ENCODE results near the gene ODAM. TPM values are rescaled to one million over a fixed set of nuclear protein-coding genes. Genes with fewer than 3 reads are reported as not detected.

Gene ODAM
- total and polyA plus RNA-seq, 2 of the 8 experiments (the other 6 are each of a cell fraction or from before 2014, with no cell fraction given) = 0.21 TPM; not detected in 1

GRCh38 chr4:70236125-70236524 lies 40.6 kb downstream of the ODAM start:
- Histone ChIP-seq H3K56ac (replicated peaks; ENCODE audit: insufficient read length, low read depth, low read length) (no peak overlapping the region), H3K9me3 (ENCODE audit: insufficient read depth in 2 of 2, low read depth in 1 of 2, low read length in 1 of 2) (no peaks in the 10 kb centered on the region), H4K5ac (ENCODE audit: insufficient read length, low read depth, low read length) (no peak overlapping the region), H4K8ac (ENCODE audit: extremely low read depth, insufficient read depth, low read length) (no peak overlapping the region), H4K91ac (replicated peaks; ENCODE audit: insufficient read length, low read length) (no peak overlapping the region), H2AK5ac (ENCODE audit: low read depth, low read length) (no peak overlapping the region), H3K36me3 (ENCODE audit: control insufficient read depth in 2 of 4, insufficient read depth in 4 of 4, low read length in 3 of 4) (no peaks in the 10 kb centered on the region), H2BK15ac (ENCODE audit: low read length) (no peak overlapping the region), H3K4ac (replicated peaks; ENCODE audit: insufficient read length, low read depth, low read length) (no peak overlapping the region), H4K20me1 (replicated peaks in 1 of 2; ENCODE audit: control insufficient read depth in 1 of 2, insufficient read depth in 2 of 2, low read length in 2 of 2) (no peaks in the 10 kb centered on the region), H2AFZ (ENCODE audit: low read length) (no peak overlapping the region), H3K4me2 (ENCODE audit: insufficient read depth in 1 of 2, low read depth in 2 of 2, low read length in 2 of 2) (no peak overlapping the region), H3K27ac (ENCODE audit: low read depth, low read length) (no peak overlapping the region), H2BK20ac (ENCODE audit: low read length) (no peak overlapping the region), H3K18ac (ENCODE audit: extremely low read depth, low read length) (no peak overlapping the region), H3K9ac (replicated peaks in 1 of 4; ENCODE audit: extremely low read depth in 1 of 4, low read depth in 3 of 4, low read length in 3 of 4) (no peak overlapping the region), H3K23ac (ENCODE audit: insufficient read length) (no peak overlapping the region), H3K4me3 (ENCODE audit: extremely low read depth in 1 of 4, insufficient read depth in 2 of 4, low read depth in 3 of 4, low read length in 4 of 4) (no peak overlapping the region), H3K27me3 (replicated peaks in 1 of 4; ENCODE audit: control insufficient read depth in 3 of 4, extremely low read depth in 1 of 4, insufficient read depth in 3 of 4, low read length in 3 of 4) (no peaks in the 10 kb centered on the region), H3K79me1 (ENCODE audit: low read depth, low read length) (no peaks in the 10 kb centered on the region), H2BK120ac (replicated peaks; ENCODE audit: low read depth, low read length) (no peak overlapping the region), H3K23me2 (ENCODE audit: low read depth, low read length) (no peaks in the 10 kb centered on the region), H3K79me2 (ENCODE audit: control insufficient read depth in 1 of 2, insufficient read depth in 2 of 2, low read length in 2 of 2) (no peaks in the 10 kb centered on the region), H3K14ac (ENCODE audit: insufficient read length) (no peak overlapping the region), H3K4me1 (replicated peaks in 1 of 4; ENCODE audit: control insufficient read depth in 3 of 4, insufficient read depth in 4 of 4, low read length in 3 of 4) (no peaks in the 10 kb centered on the region), H2BK12ac (ENCODE audit: low read depth, low read length) (no peak overlapping the region), H2BK5ac (ENCODE audit: low read depth, low read length) (no peak overlapping the region)
- POLR2A ChIA-PET (ENCODE audit: partially characterized antibody) = no interaction called here
- WGBS, 2 experiments (ENCODE audit: extremely low coverage in 1 of 2, insufficient coverage in 1 of 2, insufficient read length in 1 of 2, insufficient replicate concordance in 2 of 2, low coverage in 1 of 2, low lambda C conversion rate in 2 of 2, missing lambda C conversion rate in 1 of 2) = 100% methylated on average over 1 of the region's 1 CpG; no CpG with 5 or more reads in 1 of the 2 experiments
- no peak for FAIRE-seq
- no peak for DNase-seq (ENCODE audit: low read depth in 1 of 2, low spot score in 2 of 2)
- CTCF ChIA-PET (ENCODE audit: partially characterized antibody) = no interaction called here
- TF ChIP-seq ASH2L (IDR thresholded peaks at IDR 0.05; ENCODE audit: low read length) (no peak), ZNF274 (IDR thresholded peaks at IDR 0.05; ENCODE audit: borderline replicate concordance, extremely low read depth, low read length) (no peak), SUZ12 (IDR thresholded peaks at IDR 0.05; ENCODE audit: low read length) (no peak), CBX8 (IDR thresholded peaks at IDR 0.05; ENCODE audit: borderline replicate concordance, low read depth, low read length) (no peak), TCF12 (IDR thresholded peaks at IDR 0.05; ENCODE audit: low read depth, low read length) (no peak), SIX5 (IDR thresholded peaks at IDR 0.05; ENCODE audit: low read depth, low read length) (no peak), JUN (IDR thresholded peaks at IDR 0.05; ENCODE audit: low read depth, low read length) (no peak), KDM4A (IDR thresholded peaks at IDR 0.05; ENCODE audit: low read depth, low read length, severe bottlenecking) (no peak), EZH2 (IDR thresholded peaks at IDR 0.05; ENCODE audit: low read depth, low read length, severe bottlenecking) (no peak), RNF2 (IDR thresholded peaks at IDR 0.05; ENCODE audit: borderline replicate concordance, low read depth, low read length, missing control alignments, poor library complexity, severe bottlenecking) (no peak), POU5F1 (IDR thresholded peaks at IDR 0.05; ENCODE audit: low read depth, low read length) (no peak), BRCA1 (IDR thresholded peaks at IDR 0.05; ENCODE audit: low read depth, low read length) (no peak), ATF3 (IDR thresholded peaks at IDR 0.05; ENCODE audit: insufficient read depth, low read depth, low read length) (no peak), BACH1 (IDR thresholded peaks at IDR 0.05; ENCODE audit: low read length) (no peak), MAX (IDR thresholded peaks at IDR 0.05) (no peak)
